HG03460 (cell line): Measurements from ENCODE around the gene PTPN14.

Source experiments
- ATAC-seq: cut with Tn5 transposase; IDR thresholded peaks from one replicate; pipeline ENCODE4 v1.9.1; 2021; ENCODE audit not compliant: unreplicated experiment

Gene PTPN14

GRCh38 chr1:214476986-214477870 is 74.2 kb downstream of the PTPN14 start:
- ATAC-seq, result no peak

GRCh38 chr1:214476229-214476985 is 75.0 kb downstream of the PTPN14 start:
- ATAC-seq, result no peak

- ATAC-seq, result no peak
These were observed 75.7 kb downstream of the PTPN14 start for GRCh38 chr1:214475746-214476145.

- ATAC-seq, result no peak
These were observed 76.1 kb downstream of the PTPN14 start for GRCh38 chr1:214475331-214475730.

- ATAC-seq, result no peak
These were observed 76.9 kb downstream of the PTPN14 start for GRCh38 chr1:214474467-214474866.

- no peak for ATAC-seq
These were observed 77.5 kb downstream of the PTPN14 start for GRCh38 chr1:214473862-214474261.

- no peak for ATAC-seq
These were observed 78.0 kb downstream of the PTPN14 start for GRCh38 chr1:214473387-214473786.

GRCh38 chr1:214472364-214472763 is 79.0 kb downstream of the PTPN14 start:
- no peak for ATAC-seq

- no peak for ATAC-seq
These were observed 79.9 kb downstream of the PTPN14 start for GRCh38 chr1:214471458-214471857.

- no peak for ATAC-seq
These were observed 81.3 kb downstream of the PTPN14 start for GRCh38 chr1:214470132-214470531.

GRCh38 chr1:214469290-214469689 is 82.1 kb downstream of the PTPN14 start:
- ATAC-seq, result no peak

GRCh38 chr1:214467078-214467585 is 84.3 kb downstream of the PTPN14 start:
- no peak for ATAC-seq

- ATAC-seq, result no peak
These were observed 84.9 kb downstream of the PTPN14 start for GRCh38 chr1:214466403-214467077.

- no peak for ATAC-seq
These were observed 86.7 kb downstream of the PTPN14 start for GRCh38 chr1:214464445-214465287.

GRCh38 chr1:214463596-214463995 is 87.8 kb downstream of the PTPN14 start:
- ATAC-seq, result no peak

GRCh38 chr1:214462882-214463281 is 88.5 kb downstream of the PTPN14 start:
- no peak for ATAC-seq

- no peak for ATAC-seq
These were observed 90.1 kb downstream of the PTPN14 start for GRCh38 chr1:214461305-214461704.

GRCh38 chr1:214460304-214460916 is 91.0 kb downstream of the PTPN14 start:
- ATAC-seq, result no peak

- ATAC-seq, result no peak
These were observed 91.5 kb downstream of the PTPN14 start for GRCh38 chr1:214459895-214460294.

GRCh38 chr1:214458541-214458940 is 92.9 kb downstream of the PTPN14 start:
- ATAC-seq, result no peak
